Muscle of back (tissue), 11 donors: ENCODE data around the gene BEST1. TPM values are rescaled to one million over a fixed set of nuclear protein-coding genes. Genes with fewer than 3 reads are reported as not detected.

Experiments used
- DNase-seq, 3 donors: peaks; one replicate each; pipeline versions ENCODE4 v3.0.0 to v3.0.0-alpha.2; 2013
- polyA plus RNA-seq, 10 donors: library from polyadenylated mRNA; unstranded; fragments of 120-200 nt; gene quantifications; one replicate each; pipeline ENCODE4 v1.2.1, GENCODE V29; 2013; ENCODE audit not compliant: insufficient read length in 10 of 10

Gene BEST1
- polyA plus RNA-seq, 10 donors: 2.6 to 4.6 (median 3.3) TPM

DNA sequence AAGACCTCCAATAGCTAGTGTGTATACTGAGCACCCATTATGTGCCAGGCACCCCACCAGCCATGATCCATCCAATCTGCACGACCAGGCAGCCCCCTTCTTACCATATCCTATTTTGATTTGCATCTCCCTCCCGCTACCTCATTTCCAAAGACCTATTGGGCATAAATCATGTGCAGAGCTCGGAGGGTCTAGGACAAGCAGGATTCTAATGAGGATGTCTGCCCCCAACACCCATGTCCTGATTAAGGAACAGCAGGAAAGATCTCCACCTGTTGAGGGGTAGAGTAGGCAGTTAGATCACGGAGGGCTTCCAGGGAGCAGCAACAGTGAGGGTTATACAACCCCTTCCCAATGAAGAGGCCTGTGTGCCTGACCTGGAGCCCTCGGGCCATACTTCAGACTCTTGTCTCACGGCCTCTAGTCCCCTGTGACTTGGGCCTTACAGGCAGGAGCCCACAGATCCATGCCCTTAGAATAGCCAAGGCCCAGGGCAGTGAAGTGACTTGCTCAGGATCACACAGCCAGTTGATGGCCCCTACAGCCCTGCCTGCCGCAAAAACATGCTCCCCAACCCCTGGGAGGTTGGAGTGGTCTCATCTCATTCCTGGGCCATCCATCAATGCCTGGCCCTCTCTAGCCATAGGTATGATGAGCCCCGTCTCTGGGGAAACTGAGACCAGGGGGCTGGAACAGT lies 36.3 kb upstream of the BEST1 start:
- DNase-seq: peak in 1 of 3 donors; percentile 3

- DNase-seq: peak in 1 of 3 donors; percentile 1
These were observed 35.5 kb upstream of the BEST1 start for GRCh38 chr11:61914471-61915171.

- no peak for DNase-seq
These were observed 33.3 kb upstream of the BEST1 start for GRCh38 chr11:61916737-61917333.

- DNase-seq: peak; percentile 56 to 91 (median 81)
These were observed 32.6 kb upstream of the BEST1 start, which contains the start of gene RAB3IL1 for GRCh38 chr11:61917334-61918109. Gene RAB3IL1 (minus strand): TSS chr11:61917566. CDS start chr11:61917367, 199 bp downstream.

- DNase-seq: peak in 1 of 3 donors; percentile 43
These were observed 31.8 kb upstream of the BEST1 start for GRCh38 chr11:61918251-61918937.

DNA sequence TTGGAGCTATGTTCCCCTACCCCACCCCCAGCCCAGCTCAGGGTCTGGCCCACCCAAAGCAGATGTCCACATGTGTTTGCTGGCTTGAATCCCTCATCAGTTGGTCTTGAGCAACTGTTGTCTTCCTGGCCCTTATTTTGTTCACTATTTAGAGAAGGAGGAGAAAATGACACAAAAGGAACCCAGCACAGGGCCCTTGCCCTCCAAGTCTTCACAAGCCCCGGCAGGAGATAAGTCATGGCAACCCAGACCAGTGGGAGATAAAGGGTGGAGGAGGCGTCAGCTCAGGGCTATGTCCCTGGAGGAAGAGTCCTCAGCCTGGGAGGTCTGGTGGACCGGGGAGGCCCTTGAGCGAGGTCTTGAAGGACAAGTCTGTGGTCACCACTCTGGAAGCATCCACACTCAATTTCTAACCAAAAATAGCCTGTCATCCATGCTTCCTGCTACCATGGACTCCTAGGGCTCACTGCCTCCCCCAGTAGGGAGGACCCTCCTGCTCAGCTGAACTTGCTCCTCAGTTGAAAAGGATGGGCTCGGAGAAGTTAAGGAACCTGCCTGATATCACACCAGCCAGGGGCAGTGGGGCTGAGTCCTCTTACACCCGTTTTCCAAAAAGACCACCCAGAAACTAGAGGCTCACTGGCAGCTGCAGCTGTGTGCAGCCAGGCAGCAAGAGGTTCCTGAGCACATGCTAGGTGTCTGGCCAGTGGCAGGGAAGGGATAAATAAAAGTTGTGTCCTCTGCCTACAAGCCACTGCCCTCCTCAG lies 31.0 kb upstream of the BEST1 start:
- DNase-seq: peak in 1 of 3 donors; percentile 72

GRCh38 chr11:61919705-61920631 lies 30.2 kb upstream of the BEST1 start:
- DNase-seq: no peak

DNA sequence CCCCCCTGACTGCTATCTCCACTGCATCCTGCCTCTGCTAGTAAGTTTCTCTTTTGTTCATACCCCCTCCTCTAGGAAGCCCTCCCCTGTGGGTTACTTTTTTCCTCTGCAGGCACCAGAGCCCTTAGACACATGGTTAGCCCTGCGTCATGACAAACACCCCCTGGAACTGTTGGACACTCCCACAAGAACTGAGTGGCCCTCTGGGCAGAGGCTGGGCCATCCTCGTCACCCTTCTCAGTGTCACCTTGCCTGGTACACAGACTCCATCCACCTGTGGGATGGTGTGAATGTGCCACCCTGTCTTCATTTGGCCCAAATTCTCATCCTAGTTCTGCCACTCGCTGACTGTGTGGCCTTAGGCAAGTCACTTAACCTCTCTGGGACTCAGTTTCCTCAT lies 28.7 kb upstream of the BEST1 start:
- peak in 1 of 3 donors; percentile 5 for DNase-seq

- DNase-seq: peak; percentile 86 to 95 (median 94)
These were observed 27.6 kb upstream of the BEST1 start for GRCh38 chr11:61922539-61922938.

DNA sequence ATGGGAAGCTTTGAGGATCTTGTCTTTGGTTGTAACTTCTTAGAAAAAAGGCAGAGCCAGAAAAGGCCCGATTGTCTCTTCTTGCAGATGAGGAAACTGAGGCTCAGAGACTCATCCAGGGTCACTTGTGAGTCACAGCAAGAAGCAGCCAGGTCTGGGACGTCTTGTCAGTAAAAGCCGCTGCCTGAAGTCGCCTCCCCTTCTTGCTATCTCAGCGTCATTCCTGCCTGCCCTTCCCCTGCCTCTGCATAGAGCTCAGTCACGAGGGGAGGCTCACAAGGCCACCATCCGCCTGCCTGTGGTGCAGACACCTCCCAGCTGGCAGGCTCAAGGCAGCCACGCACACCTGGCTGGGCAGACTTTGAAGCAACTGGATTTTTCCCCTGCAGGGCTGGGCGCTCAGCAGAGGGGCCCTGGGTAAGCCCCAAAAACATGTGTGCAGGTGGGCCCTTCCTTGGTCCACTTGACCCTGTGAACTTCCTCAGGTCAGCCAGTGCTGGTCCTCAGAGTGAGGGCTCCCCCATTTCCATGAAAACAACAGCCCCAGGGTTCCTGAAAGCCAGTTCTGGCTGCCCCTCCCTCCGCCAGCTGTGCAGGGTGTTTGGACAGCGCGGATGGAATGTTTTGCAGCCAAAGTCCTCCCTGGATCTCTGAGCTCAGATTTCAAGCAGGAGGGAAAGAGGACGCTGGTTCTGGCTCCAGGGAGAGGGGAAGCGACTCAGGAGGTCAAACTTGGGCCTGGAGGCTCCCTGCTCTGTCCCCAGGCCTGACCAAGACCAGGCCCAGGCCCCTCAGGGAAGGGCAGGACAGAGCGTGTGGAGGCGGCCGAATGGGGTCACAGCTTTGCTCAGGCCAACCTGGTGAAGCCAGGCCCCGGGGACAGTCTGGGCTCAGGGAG lies 26.7 kb upstream of the BEST1 start:
- peak; percentile 87 to 97 (median 94) for DNase-seq

GRCh38 chr11:61924064-61924455 lies 26.1 kb upstream of the BEST1 start:
- peak in 1 of 3 donors; percentile 66 for DNase-seq

DNA sequence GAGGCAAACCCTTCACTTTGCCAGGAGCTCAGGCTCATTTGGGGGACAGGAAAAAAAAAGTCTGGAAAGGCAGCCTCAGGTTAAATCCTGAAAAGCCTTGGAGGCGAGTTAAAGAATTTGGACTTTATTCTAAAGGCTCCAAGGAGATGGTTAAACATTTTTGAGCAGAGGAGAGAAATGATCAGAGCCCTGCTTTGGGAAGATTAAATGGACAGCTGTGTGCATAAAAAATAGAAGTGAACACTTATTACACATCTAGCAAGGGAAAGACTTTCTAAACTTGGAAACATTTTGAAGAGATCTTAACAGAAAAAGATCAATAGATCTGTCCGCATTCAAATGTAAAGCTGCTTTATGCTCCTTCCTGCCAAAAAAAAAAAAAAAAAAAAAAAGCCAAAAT lies 24.4 kb upstream of the BEST1 start:
- DNase-seq: peak in 1 of 3 donors; percentile 60

GRCh38 chr11:61926235-61926634 lies 23.9 kb upstream of the BEST1 start:
- DNase-seq: peak in 1 of 3 donors; percentile 41

GRCh38 chr11:61927501-61927900 lies 22.6 kb upstream of the BEST1 start:
- DNase-seq: no peak

- DNase-seq: no peak
These were observed 21.5 kb upstream of the BEST1 start for GRCh38 chr11:61928606-61929005.

GRCh38 chr11:61930933-61931332 lies 19.2 kb upstream of the BEST1 start:
- no peak for DNase-seq

GRCh38 chr11:61935861-61936260 lies 14.3 kb upstream of the BEST1 start:
- no peak for DNase-seq

GRCh38 chr11:61940466-61940865 lies 9.7 kb upstream of the BEST1 start:
- DNase-seq: no peak
